ENCODE results near the gene MKNK1. TPM values are rescaled to one million over a fixed set of nuclear protein-coding genes. Genes with fewer than 3 reads are reported as not detected.
A peak's percentile ranks its signal among the peaks of the same experiment; 100 is the strongest.

Gene MKNK1
- total RNA-seq, 2 donors from 2014 or later = 22.1 to 25.0 TPM

GRCh38 chr1:46639547-46639946, 35.5 kb upstream of the MKNK1 start:
- TF ChIP-seq, protein P1, sequence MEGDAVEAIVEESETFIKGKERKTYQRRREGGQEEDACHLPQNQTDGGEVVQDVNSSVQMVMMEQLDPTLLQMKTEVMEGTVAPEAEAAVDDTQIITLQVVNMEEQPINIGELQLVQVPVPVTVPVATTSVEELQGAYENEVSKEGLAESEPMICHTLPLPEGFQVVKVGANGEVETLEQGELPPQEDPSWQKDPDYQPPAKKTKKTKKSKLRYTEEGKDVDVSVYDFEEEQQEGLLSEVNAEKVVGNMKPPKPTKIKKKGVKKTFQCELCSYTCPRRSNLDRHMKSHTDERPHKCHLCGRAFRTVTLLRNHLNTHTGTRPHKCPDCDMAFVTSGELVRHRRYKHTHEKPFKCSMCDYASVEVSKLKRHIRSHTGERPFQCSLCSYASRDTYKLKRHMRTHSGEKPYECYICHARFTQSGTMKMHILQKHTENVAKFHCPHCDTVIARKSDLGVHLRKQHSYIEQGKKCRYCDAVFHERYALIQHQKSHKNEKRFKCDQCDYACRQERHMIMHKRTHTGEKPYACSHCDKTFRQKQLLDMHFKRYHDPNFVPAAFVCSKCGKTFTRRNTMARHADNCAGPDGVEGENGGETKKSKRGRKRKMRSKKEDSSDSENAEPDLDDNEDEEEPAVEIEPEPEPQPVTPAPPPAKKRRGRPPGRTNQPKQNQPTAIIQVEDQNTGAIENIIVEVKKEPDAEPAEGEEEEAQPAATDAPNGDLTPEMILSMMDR (IDR thresholded peaks at IDR 0.05) = no peak
- Histone ChIP-seq H3K4me1 (peaks cover 0 to 28% of the 10 kb centered on the region in 2 donors), H3K27ac (no peak overlapping the region)

DNA sequence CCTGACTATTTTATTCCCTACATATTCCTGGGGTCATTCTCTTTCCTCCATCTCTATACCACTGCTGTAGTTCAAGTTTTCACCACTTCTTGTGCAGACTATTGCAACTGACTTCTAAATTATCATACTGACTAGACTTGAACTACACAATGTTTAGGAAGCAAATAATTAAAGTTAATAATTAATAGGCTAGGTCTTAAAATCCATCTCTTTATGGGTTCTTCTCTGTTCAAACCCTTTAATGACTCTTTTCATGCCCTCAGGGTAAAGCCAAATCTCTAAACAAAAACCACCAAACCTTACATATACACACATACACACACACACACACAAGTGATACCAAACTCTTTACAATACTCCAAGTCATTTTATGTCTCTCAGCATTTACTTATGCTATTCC, 34.9 kb upstream of the MKNK1 start:
- Histone ChIP-seq H3K27me3 (no peaks in the 10 kb centered on the region), H3K4me3 (no peak overlapping the region), H3K36me3 (peaks cover 42% of the 10 kb centered on the region), H3K9me3 (no peaks in the 10 kb centered on the region), H3K27ac (peak overlapping the region in 1 of 2 donors; percentile 83), H3K4me1 (peaks cover 0 to 28% of the 10 kb centered on the region in 2 donors)
- no peak for DNase-seq (ENCODE audit: low spot score)
- TF ChIP-seq, protein P1 (IDR thresholded peaks at IDR 0.05) = no peak

More at GRCh38 chr1:46639547-46639946, 35.5 kb upstream of the MKNK1 start:
- H3K4me3 ChIP-seq = no peak overlapping the region
- no peak for DNase-seq (ENCODE audit: low spot score)
- peaks cover 36% of the 10 kb centered on the region for H3K36me3 ChIP-seq
- no peaks in the 10 kb centered on the region for H3K27me3 ChIP-seq
- no peaks in the 10 kb centered on the region for H3K9me3 ChIP-seq

GRCh38 chr1:46637444-46638083, 33.5 kb upstream of the MKNK1 start:
- Histone ChIP-seq H3K9me3 (no peaks in the 10 kb centered on the region), H3K36me3 (peaks cover 48% of the 10 kb centered on the region), H3K27ac (peak overlapping the region; percentile 56 to 83), H3K4me3 (no peak overlapping the region), H3K4me1 (peaks cover 0 to 18% of the 10 kb centered on the region in 2 donors), H3K27me3 (no peaks in the 10 kb centered on the region)
- DNase-seq (ENCODE audit: low spot score) = no peak
- TF ChIP-seq, protein P1 (IDR thresholded peaks at IDR 0.05) = no peak

DNA sequence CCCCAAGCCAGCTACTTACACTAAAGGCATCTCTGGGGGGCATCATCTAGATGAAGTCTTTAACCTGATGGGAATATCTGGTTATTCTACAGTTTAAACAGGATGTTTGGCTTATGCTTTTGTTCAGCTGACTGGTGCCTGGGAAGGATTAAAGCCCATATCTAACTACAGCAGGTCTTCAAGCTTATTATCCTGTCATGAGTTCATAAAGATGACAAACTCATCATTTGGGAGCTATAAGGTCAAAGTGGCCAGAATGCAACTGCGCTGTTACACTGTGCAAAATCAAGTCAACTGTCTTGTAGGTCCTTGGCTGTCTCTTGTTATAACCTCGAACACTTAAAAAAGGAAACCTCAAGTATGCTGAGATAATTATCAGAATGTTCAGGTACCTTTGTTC, 31.1 kb upstream of the MKNK1 start:
- Histone ChIP-seq H3K27ac (no peak overlapping the region), H3K4me1 (peaks cover 0 to 18% of the 10 kb centered on the region in 2 donors), H3K36me3 (peaks cover 50% of the 10 kb centered on the region), H3K9me3 (no peaks in the 10 kb centered on the region), H3K4me3 (no peak overlapping the region), H3K27me3 (no peaks in the 10 kb centered on the region)
- TF ChIP-seq, protein P1 (IDR thresholded peaks at IDR 0.05) = no peak
- DNase-seq (ENCODE audit: low spot score) = no peak

GRCh38 chr1:46630719-46631118, 26.7 kb upstream of the MKNK1 start:
- H3K36me3 ChIP-seq = peaks cover 52% of the 10 kb centered on the region
- no peaks in the 10 kb centered on the region for H3K9me3 ChIP-seq
- no peak overlapping the region for H3K4me3 ChIP-seq
- H3K4me1 ChIP-seq = no peaks in the 10 kb centered on the region
- DNase-seq (ENCODE audit: low spot score) = no peak
- H3K27ac ChIP-seq = no peak overlapping the region
- TF ChIP-seq, protein P1 (IDR thresholded peaks at IDR 0.05) = no peak
- H3K27me3 ChIP-seq = no peaks in the 10 kb centered on the region
